Measurements from ENCODE around the gene SLC12A1.
"Not testable (repeated sequence)": the region's sequence is repeated elsewhere in the genome, so short reads cannot be mapped to it uniquely, and the experiment has no call there.

The SLC12A1 gene

DNA sequence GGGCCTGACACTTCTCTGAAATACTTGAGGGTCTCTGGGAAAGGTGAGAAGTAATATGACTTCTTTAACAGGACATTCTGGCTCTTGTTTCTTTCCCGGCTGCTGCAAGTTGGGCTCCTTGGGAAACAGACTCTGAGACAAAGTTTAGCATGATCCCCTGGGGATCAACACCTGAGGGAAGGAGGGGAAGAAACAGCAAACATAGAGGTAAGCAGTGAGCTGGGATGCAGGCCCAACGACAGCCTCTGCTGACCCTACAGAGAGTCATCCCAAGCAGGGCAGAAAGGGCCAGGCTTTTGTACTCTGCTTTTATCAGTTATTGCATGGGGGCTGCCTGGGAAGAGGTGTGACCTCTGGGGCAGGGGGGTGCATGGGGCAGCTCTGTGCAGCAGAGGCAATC is 98.3 kb downstream of the SLC12A1 start:
- in situ Hi-C loops (cut with MboI; ENCODE audit: low sequenced_read_pairs), result no loop called here

DNA sequence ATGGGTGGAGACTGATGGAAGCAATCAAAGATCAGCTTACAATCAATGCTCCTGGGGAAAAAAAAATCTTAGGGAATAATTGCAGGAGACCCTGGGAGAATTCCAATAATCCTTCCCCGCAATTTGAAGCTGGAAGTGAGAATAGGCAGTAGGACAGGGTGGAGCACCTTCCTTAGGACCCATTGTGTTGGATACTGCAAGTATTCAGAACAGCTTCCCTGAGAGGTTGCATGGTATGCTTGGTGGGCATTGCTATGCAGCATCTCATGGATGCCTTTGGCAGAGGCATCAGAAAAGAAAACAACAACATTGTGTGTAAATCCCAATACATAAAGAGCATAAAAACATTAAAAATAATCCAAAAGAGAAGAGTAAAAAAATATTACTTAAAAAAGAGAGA is 100.5 kb downstream of the SLC12A1 start:
- in situ Hi-C loops (cut with MboI; ENCODE audit: low sequenced_read_pairs), result no loop called here

DNA sequence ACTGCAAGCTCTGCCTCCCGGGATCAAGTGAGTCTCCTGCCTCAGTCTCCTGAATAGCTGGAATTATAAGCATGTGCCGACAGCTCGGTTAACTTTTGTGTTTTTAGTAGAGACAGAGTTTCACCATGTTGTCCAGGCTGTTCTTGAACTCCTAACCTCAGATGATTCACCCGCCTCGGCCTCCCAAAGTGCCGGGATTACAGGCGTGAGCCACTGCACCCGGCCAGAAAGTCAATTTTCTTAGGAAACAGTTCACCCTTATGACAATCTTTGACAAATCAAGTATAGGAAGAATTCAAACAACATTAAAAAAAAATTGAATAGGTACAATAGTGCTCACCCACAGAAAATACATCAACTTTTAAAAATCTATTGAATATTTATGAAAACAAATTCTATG is 101.5 kb downstream of the SLC12A1 start:
- in situ Hi-C loops (cut with MboI; ENCODE audit: low sequenced_read_pairs), result no loop called here

DNA sequence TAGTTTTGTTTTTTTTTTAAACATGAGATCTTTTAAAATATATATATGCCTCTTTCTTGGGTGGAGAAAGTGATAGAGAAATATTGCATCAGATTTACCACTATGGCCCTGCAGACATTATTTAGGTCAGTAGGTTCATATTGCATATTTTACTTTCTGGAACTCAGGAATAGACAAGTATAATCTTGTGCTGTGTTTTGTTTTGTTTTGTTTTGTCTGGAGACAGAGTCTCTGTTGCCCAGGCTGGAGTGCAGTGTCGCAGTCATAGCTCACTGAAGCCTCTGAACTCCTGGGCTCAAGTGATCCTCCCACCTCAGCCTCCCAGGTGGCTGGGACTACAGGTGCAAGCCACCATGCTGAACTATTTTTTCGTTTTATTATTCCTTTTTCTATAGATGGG is 103.6 kb downstream of the SLC12A1 start:
- in situ Hi-C loops (cut with MboI; ENCODE audit: low sequenced_read_pairs), result no loop called here

DNA sequence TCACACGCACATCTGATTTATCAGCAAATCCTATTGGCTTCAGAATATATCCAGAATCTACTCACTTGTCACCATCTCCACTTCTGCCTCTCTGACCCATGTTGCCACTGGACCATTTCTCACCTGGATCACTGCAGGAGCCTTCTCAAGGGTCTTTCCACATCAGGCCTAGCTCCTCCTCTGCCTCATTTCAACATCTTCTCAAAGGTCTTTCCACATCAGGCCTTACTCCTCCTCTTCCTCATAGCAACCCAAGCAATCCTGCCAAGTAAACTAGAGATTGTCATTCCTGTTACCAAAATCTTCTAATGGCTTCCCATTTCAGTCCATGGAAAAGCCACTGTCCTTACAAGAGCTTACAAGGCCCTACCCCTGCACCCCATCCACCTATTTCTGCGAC is 107.1 kb downstream of the SLC12A1 start:
- in situ Hi-C loops (cut with MboI; ENCODE audit: low sequenced_read_pairs), result no loop called here

DNA sequence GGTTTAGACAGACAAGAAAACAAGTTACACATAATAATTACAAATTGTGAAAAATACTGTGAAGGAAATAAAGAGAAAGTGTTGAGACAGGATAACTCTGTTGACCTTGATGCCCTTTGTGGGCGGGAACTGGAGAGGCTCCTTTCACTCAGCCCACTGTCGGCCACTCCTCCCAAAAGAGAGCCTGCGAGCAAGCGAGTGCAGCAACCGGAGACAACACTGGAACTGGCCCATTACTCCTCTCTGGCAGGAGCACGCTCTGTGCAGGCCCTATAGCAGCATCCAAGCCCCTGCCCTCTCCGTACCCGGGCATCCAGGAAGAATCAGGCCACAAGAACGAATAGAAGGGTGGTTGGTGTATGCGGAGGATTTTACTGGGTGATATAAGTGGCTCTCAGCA is 108.9 kb downstream of the SLC12A1 start:
- in situ Hi-C loops (cut with MboI; ENCODE audit: low sequenced_read_pairs), result no loop called here

DNA sequence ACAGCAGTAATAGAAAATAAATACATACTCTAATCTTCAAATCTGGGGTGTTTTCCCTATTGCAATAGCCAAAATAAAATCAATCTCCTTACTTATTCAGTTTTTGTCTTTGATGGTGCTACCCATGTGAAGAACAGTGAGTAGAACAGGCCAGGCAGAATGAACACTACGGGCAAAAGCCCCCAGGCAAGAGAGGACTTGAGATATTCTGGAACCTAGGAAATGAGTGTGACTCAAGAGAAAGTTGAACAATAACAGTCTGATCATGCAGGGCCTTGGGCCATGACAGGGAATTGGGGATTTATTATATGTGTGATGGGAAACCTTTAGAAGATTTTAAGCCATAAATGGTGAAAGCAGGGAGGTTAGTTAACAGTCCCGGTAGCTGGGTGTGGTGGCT is 111.1 kb downstream of the SLC12A1 start:
- in situ Hi-C loops (cut with MboI; ENCODE audit: low sequenced_read_pairs), result no loop called here

DNA sequence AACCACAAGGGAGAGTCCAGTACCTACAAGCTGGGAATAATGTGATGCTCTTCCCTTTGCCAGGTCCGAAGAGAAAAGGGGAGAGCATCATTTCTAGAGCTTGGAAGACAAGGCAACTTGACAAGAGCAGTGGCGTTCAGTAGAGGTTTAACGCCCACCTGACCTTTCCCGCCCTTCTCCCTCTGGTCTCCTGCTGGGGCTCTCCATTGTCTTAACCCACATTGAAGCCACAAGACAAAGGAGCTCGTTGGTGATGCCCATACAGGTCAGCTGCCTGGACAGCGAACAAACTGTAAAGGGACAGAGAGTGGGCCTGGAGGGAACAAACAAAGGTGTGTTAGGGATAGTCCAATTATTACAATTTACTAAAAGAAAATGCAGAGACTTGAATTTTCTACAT is 112.0 kb downstream of the SLC12A1 start:
- in situ Hi-C loops (cut with MboI; ENCODE audit: low sequenced_read_pairs), result no loop called here

DNA sequence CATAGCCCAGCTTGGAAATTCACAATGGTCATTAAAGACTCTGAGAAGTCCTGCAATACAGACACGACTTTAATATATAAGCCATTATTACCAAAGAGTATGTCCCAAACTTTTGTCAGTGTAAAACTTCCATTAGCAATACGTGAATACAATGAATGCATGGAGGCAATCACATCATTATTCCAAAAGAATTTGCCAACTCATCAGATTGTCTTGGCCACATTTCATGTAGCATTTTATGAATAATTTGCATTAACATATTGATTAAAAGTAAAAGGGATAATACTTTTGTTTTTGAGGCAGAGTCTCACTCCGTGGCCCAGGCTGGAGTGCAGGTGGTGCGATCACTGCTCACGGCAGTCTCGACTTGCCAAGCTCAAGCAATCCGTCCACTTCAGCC is 117.2 kb downstream of the SLC12A1 start:
- in situ Hi-C loops (cut with MboI; ENCODE audit: low sequenced_read_pairs), result no loop called here

DNA sequence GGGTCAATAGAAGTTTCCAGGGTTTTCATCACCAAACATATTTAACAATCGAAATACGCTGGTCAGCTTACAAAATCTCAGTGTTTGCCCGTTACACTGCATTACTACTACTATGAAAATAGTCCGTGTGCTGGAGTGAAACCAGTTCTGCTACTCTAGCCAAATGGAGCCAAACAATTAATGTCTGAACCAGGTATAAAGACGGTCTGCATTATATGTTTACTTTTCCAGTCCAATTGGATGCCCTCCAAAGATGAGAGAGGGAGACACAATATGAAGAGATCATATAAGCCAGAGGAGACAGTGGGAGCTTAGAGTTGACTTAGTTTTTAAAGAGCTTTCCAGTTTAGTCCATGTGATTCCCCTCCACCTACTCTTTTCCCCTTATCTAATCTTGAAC is 118.8 kb downstream of the SLC12A1 start:
- in situ Hi-C loops (cut with MboI; ENCODE audit: low sequenced_read_pairs), result no loop called here

DNA sequence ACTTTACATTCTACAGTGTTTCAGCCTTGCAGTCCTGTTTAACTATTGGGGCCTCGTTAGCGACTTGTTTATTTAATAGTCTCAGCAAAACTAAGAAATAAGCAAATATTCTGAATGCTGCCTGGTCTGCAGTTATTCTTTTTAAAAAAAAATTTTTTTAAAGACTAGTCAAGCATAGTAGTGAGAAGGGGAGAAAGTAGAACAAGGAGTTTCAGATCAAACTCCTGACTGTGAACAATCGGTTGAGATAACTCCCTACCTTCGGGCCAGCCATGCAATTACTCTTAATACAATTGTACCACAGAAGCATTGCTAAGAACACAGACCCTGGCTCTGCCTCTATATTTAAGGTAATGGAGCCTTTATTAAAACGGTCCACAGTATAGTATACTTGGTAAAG is 119.3 kb downstream of the SLC12A1 start:
- in situ Hi-C loops (cut with MboI; ENCODE audit: low sequenced_read_pairs), result no loop called here

DNA sequence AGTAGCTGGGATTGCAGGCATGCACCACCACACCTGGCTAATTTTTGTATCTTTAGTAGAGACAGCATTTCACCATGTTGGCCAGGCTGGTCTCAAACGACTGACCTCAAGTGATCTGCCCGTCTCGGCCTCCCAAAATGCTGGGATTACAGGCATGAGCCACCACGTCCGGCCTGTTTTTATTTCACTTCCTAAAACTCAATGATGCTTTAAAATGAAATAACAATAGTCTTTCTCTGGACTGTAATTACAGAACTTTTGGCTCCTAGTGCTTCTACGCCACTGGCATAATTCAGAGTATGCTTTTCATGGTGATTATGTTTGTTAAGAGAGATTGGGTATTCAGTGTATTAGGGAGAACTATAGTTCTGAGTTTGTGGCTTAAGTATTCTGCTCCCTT is 120.1 kb downstream of the SLC12A1 start:
- in situ Hi-C loops (cut with MboI; ENCODE audit: low sequenced_read_pairs), result not testable (repeated sequence)

DNA sequence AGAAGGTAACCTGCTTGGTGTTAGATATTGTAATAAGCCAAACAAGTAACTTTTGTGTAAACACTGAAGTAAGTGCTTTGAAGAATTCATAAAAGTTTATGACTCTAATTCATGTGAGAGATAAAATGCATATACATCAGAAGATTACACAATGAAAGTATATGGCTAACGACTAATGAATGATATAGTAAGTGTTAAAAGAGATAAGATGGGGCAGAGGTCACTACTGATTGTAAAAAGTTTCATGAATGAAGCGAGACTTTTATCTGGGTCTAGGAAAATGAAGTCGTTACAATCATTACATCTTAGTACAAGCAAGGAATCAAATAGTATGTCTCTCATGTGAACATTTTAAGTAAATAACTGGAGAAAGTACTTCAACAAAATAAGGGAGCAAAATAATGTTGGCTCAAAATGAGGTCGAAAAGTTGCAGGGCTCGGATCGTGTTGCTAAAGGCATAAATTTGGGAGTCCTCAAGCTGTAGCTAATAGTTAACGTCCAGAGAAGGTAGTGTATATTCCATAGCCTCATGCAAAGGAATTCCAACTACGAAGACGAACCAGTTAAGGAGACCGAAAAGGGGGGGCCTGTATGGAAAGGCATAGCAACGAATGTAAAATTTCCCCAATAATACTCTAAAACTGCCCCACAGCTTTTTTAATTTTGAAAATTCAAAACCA is 124.1 kb downstream of the SLC12A1 start:
- in situ Hi-C loops (cut with MboI; ENCODE audit: low sequenced_read_pairs), result no loop called here

DNA sequence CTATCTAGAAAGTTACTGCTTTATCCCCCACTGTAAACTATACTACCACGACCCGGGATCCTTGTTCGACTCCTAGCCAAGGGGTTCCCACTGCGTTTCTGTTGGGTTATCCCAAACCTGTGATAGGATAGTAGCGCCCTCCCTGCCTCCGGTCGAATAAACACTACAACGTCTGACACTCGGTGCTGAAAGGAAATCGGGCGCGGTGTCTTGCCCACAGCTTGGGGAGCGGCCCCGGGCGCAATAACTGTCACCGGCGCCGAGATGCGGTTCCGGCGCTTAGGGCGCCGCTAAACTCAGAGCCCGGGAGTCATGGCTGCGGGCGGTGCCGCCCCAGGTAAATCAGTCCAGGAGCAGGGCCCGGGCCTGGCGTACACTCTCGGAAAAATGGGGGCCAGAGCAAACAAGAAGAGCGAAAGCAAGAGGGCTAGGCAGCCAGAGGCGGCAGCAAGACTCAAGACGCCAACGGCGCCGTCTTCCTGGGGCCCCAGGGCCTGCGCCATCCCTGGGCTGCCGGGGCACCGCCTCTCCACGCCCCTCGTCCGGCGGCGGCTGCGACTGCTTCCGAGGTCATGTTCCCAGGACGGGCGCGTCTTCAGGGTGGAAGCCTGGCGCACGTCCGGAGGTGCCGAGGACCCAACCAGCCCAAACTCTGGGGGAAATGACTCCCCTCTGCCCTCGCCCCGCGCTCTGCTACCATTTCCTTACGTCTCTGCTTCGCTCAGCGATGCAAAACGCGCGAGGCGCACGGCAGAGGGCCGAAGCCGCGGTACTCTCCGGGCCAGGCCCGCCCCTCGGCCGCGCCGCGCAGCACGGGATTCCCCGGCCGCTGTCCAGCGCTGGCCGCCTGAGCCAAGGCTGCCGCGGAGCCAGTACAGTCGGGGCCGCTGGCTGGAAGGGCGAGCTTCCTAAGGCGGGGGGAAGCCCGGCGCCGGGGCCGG is 125.0 kb downstream of the SLC12A1 start, which contains the start of gene DUT:
DUT (plus strand) TSS at position 575 of the 941 bp plus-strand sequence; CDS start at position 662, 87 bp downstream.
- in situ Hi-C loops (cut with MboI; ENCODE audit: low sequenced_read_pairs), result no loop called here

DNA sequence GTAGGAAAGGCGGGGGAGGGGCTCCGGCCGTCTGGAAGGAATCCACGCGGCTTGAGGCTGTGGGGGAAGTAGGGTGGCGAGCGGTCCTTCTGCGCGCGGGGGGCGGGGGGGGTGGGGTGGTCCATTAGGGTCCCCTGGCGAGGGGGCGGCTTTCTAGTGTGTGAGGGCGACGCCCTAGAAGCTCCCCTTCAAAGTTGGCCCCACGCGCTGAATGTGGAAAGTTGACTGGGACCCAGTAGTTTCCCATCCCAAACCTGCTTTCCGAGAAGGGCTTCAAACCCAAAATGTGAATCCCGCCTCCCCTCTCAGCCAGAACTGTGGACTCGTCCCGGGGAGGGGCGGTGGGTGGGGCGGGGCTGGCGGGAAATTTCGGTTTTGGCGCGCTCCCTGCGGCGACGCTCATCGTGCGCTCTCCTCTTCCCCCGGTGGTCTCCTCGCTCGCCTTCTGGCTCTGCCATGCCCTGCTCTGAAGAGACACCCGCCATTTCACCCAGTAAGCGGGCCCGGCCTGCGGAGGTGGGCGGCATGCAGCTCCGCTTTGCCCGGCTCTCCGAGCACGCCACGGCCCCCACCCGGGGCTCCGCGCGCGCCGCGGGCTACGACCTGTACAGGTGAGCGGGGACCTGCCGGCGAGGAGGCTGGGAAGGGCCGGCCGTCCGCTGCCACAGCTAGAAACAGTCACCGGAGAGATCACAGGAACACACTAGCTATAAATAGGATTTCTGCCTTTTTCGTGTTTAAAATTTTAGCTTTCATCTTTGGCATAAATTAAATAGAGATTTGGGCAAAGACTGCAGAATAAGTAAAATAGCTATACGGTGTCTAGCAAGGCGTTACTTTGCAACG is 125.9 kb downstream of the SLC12A1 start:
- in situ Hi-C loops (cut with MboI; ENCODE audit: low sequenced_read_pairs), result no loop called here

DNA sequence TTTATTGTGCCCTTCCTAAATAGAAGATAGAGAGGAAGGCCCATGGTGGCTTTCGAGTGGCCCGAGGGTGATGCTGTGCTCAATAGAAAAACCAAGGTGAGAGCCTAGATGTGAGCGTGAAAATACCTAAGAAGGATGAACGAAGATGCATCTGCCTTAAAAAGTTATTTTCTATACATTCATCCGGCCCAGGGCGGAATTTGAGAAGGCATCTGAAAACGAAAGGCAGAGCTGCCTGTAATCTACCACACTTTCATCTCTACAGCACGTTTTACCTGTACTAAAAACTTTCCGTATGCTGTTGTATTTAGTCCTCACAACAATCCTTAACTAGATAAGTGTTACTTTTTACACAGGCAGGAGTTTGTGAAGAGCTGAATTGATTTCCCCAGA is 126.5 kb downstream of the SLC12A1 start:
- in situ Hi-C loops (cut with MboI; ENCODE audit: low sequenced_read_pairs), result no loop called here

DNA sequence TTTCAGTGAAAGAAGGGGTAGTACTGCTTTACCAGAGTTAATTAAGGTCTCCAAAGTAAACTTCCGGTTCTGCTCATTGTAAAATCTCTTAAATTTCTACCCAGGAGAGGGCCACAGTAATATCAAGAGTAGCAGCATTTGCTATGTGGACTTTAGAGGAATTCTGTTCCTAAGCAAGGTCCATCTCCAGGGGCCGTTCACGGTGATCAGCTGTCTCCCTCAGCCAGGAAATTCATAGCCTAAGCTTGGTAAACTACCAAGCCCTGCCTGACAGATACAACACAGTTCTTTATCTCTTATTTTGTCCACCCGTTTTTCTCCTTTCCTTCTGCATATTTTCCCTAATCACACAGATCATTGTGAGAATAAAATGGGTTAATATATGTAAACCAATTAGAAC is 127.4 kb downstream of the SLC12A1 start:
- in situ Hi-C loops (cut with MboI; ENCODE audit: low sequenced_read_pairs), result no loop called here

DNA sequence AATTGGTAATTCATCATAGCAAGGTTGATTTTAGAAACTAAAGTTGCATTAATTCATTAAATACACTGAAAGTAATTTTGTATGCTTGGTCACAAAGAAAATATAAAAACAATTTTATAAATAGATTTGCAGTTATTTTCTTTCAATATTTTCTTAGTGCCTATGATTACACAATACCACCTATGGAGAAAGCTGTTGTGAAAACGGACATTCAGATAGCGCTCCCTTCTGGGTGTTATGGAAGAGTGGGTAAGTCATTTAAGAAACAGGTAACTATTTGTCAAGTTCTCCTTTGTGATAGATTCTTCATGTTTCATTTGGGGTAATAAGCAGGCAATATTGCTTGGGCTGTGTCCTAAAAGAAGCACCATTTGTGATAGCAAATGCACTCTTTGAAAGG is 128.2 kb downstream of the SLC12A1 start:
- in situ Hi-C loops (cut with MboI; ENCODE audit: low sequenced_read_pairs), result no loop called here

DNA sequence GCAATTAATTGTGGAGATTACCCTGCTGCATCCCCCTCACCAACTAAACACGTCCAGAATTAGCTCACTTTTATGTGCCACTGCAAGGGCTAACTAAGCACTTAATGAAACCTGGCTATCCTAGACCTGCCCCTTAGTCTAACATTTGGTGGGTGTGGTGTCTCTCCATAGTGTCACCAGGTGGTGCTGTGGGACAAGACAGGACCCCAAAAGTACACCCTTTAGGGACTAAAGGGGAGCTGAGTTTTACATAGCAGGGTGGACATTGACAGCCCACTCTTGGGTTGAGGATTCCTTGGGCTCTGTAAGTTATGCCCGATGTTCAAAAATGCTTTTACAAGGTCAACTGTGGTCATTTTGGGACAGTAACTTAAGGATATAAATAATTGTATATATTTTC is 130.8 kb downstream of the SLC12A1 start:
- in situ Hi-C loops (cut with MboI; ENCODE audit: low sequenced_read_pairs), result no loop called here

DNA sequence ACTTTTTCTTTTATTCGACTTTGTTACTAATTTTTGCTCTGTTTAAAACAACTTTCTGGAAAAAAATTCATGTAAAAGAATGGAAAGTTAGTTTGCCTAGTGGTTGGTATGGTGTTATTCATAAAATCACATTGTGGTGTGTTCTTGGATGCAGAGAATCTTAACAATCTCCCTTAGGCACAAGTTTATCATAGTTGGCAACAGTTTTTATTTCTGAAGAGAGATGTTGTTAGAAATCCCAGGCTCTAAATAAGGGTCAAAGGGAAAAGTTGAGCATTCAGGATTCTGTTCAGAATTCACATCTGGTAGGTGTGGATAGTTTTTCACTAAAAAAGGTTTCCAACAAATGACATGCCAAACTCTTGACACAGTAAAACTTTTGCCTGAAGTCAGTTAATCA is 131.5 kb downstream of the SLC12A1 start:
- in situ Hi-C loops (cut with MboI; ENCODE audit: low sequenced_read_pairs), result no loop called here

DNA sequence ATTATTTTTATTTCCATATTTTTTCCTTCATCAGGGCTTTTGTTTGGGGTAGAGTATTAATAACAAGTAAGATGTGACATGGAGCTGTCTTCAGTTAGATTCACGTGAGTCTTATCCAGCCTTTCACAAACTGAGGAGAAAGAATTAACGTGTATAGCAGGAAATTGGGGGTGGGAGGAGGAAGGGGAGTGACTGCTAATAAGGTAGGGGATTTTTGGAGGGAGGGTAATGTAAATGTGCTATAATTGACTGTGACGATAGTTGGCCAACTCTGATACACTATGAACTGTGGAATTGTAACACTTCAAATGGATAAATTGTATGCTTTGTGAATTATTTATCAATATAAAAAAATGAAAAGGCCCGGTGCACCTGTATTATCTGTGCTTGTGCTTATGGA is 134.0 kb downstream of the SLC12A1 start:
- in situ Hi-C loops (cut with MboI; ENCODE audit: low sequenced_read_pairs), result no loop called here

Data from HL-60/S4 (cell line).